CD4-positive, alpha-beta T cell treated with Interferon gamma for 1 hour (primary cell): ENCODE data around the gene VEZF1.
A peak's percentile ranks its signal among the peaks of the same experiment; 100 is the strongest.
"Not testable (repeated sequence)": the region's sequence is repeated elsewhere in the genome, so short reads cannot be mapped to it uniquely, and the experiment has no call there.

Experiments
- DNase-seq: peaks from one replicate; pipeline ENCODE4 v3.0.0-alpha.2; 2020

VEZF1 gene

DNA sequence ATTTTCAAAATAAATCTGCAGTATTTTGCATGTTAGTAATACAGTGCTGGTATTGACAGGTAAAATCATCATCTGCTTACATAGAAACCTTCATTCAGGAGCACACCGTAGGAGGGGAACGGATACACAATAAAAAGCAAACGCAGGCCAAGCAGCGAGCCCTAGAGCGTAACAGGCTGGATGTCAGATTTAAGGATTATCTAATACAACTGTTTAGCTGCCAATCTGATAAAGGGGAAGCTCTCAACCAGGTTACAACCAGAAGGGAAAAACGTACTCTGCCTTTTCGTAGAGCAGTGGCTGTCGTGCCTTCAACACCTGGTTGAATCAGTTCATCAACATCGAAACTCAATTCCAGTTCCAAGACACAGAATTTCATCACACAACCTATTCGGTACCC lies 16.5 kb downstream of the VEZF1 start:
- no peak for DNase-seq

DNA sequence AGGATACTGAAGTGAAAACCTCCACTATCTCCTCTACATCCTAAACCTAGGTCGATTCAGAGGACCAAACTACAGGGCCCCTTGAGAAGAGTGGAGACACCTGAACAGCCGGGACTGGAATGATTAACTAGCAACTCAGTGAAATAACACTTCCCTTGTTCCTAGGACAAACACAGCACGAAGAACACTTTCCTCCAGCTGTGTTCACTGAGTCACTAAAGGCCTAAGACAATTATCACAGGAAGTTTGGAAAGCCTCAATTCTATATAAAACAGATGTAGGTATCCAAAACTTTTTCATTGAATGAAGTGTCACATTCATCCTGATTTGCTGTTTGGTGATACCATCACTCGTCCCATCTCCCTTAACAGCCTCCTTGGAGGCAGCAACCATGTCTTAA lies 17.3 kb downstream of the VEZF1 start:
- DNase-seq: no peak

DNA sequence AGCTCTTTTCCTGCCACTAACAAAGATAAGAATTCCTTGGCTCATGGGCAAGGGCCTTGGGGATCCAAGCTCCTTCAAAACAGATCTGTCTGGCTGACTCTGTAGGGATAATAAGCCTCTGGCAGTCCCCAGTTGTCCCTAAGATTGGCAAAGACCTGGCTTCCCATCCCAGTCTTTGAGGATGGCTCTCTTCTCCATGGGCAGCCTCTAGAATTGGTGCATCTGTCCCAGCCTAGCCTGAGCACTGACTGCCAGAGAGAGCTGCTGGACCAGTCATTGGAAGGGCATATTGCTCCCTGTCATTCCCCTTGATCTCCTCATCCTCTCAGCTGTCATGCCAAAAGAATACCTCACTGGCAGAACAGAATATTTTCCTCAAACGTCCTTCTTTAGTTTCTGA lies 19.6 kb downstream of the VEZF1 start:
- no peak for DNase-seq

DNA sequence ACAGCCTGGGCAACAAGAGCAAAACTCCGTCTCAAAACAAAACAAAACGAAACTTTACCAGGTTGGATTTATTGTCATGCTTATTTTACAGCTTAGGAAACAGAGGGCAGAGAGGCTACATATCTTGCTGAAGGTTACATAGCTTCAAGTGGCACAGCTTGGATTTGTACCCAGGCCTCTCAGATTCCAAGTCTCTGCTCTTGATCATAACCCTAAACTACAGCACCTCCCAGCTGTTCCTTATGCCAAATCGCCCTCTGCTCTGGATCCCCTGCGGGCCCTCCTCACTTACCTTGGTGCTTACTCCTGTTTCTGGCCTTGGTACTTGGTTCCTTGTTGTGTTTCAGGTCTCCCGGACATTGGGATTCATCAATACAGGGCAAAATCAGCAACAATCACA lies 21.2 kb downstream of the VEZF1 start:
- no peak for DNase-seq

DNA sequence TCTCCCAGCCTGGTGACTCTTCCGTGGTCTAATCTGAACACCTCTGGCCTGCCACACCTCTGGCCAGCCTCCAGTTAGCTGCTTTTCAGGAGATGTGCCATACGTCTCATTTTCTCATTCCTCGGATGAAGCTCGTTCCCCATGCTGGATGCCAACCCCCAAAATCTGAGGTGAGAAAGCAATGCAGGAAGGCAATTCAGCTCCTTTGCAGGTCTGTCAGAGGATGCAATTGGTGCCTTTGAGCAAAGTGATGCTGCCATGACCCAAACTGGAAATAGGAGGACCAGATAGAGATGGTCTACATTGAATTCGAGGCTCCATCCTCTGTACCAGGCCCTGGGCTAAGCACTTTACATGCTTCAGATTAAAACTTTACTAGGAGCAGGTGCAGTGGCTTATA lies 21.8 kb downstream of the VEZF1 start:
- DNase-seq: no peak

DNA sequence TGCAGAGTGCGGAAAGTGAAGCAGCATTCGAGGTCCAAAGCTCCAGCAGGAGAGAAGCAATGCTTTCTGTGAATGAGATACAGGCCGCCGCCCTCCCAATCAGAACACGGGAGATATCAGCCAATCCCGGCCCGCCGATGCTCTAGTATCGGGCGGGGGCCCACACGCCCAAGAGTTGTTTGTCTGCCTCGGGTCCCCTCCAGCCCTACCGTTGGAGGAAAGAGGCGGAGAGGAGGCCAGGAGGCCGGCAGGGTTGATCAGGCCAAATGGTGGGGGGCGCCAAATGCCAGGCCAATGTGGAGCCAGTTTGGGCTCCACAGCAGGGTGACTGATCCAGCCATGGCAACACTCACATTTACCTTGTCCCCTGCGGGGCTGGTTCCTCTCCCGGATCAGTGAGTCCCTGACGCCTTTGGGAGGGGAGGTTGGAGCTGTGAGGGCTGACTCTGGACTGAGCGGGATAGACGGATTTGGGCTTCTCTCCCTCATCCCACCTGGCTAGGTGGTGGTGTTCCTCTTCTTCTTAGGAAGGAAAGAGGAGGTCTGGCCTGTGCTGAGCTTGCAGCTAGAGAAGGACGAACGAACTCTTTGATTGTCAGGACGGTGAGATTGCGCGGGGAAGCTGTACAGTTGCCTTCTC lies 22.4 kb downstream of the VEZF1 start:
- no peak for DNase-seq

DNA sequence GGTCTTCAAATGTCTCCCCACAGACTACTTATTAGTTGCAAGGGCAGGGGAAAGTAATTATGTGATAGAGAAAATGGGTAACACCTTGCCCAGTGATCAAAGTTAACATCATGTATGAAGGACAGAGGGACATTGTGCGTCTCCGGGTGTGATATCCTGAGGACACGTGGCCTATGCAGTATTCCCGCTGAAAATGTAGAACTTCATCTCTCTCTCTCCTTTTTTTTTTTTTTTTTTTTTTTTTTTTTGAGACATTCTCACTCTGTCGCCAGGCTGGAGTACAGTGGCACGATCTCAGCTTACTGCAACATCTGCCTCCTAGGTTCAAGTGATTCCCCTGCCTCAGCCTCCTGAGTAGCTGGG lies 24.9 kb downstream of the VEZF1 start:
- DNase-seq: no peak

DNA sequence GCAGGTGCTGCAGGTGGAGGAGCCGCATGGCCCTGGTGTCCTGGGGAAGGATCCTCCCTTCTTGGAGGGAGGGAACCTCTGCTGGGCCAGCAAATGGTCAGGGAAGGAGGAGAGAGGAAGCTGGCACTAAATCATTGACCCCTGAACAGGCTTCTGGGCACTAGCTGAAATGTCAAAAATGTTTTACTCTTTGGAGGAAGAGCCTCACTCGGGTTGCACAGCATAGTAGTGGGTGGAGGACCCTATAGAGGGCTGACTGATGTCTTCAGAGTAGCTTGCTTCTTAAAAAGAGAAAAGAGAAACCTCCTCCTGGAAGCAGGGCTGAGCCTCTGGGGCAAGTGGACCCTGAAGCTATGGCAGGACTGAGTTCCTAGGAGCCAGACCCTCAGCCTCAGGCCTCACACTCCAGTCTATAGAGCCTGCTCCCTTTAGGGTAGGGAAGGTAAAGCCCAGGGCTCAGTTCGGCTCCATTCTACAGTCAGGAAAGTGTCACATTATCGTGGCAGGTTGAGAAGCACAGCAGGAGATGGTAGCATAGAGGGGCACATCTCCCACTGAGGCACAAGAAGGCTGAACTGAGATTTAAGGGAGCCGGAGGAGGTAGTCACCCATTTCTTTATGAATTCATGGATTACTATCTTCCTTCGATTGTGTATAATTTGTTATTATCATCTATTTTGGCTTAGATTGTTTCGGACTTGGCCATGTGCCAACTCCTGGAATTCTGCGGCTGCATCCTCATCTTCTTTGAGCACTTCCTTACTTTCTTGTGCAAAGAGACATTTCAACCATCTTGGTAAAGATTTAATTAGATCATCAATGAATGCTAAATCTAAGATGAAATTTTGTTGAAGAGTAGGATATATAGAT lies 25.5 kb downstream of the VEZF1 start:
- no peak for DNase-seq

DNA sequence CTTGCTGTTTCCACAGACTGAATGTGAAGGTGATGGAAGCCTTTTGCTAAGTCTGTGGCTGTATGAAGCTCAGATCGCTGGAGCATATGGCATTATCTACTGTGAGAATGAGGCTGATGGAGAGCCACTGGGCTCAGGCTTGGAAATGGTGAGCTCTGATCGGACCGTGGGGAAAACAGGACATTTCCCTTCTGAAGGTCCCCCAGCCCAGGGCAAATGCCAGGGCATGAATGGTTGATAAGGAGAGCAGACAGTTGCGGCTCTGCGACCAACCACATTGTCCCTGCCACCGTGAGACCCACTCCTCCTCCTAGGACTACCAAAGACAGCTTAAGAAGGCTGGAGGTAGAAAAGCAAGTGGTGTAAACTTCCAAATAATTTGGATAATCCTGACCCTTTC lies 28.1 kb downstream of the VEZF1 start:
- no peak for DNase-seq

DNA sequence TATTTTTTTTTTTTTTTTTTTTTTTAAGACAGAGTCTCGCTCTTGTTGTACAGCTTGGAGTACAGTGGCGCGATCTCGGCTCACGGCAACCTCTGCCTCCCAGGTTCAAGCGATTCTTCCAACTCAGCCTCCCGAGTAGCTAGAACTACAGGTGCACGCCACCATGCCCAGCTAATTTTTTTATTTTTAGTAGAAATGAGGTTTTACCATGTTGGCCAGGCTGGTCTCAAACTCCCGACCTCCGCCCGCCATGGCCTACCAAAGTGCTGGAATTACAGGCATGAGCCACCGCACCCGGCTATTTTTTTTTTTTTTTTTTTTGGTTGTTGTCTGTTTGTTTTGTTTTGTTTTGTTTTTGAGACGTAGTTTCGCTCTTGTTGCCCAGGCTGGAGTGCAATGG lies 29.7 kb downstream of the VEZF1 start:
- DNase-seq: not testable (repeated sequence)

DNA sequence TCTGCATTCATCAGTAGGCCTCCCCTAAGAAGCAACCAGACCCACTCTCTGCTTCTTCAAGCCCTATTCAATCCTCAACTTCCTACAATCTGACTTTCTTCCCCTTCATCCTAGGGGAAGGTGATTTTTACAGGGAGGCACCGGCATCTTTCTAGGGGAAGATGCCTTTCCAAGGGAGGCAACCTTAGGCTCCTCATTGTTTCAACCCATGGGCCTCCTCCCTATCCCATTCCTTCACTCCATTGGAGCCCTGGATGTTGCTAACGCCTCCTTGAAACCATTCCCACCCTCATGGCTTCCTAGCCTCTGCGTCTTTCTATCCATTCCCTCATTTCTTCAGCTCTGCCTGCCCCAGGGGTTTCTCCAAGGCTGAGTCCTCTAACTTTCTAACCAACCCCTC lies 30.2 kb downstream of the VEZF1 start:
- no peak for DNase-seq

DNA sequence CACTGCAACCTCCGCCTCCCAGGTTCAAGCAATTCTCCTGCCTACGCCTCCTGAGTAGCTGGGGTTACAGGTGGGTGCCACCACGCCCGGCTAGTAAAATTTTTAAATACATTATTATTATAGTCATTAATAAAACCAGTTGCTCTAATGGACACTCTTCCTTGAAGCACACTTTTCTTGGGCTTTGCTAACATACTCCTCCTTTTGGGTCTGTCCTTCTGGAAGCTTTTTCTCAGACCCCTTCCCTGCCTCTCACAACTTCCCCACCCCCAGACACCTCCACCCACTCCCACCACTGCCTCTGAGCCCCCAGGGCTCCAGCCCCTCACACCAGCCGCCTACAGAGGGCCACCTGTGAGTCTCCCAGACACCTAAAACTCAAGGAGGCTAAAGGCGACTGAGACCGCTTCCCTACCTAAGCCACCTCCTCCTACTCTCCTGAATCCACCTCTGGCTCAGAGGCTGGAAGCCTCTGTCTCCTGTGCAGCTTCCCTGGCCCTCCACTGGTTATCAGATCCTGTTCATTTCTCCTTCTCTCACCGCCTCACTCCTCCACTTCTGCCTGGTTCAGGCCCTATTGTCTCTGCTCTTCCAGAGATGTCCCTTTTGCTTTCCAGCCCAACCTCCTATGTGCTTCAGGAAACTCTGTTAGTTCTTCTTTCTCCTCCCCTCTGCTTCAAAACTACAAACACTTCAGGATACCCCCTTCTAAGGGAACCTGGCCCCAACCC lies 30.8 kb downstream of the VEZF1 start:
- no peak for DNase-seq

DNA sequence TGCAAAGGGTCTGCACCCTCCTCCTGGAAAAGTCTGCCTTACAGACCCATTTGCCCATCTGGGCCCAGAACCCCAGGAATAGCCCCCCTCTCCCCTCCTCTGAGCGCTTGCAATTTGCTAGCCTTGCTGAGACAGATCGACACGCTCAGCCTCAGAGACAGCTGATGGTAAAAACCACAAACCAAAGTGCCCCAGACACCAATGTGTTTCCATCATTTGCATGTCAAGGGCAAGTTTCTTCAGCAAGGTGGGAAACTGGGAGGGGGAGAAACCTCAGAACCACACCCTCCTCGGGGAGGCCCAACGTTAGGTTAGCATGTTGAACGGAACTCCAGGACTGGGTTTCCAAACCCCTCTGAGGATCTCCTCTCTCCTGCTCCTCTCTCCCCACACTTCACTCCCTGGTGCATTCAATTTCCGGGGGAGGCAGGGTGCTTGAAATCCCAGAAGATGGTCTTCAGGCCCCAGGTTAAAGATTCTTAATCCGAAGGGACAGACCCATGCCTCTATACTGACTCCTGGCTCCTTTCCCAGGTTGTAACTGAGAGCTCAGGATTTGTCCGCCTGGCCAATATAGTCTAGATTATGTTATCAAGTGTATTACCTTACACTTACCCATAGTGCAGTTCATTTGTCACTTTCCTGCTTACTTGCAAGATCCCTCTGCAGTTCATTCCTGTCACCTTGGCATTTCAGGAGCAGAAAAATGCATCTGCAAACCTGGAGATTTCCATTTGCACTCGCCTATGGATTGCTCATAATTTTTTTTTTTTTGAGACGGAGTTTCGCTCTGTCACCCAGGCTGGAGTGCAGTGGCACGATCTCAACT lies 31.5 kb downstream of the VEZF1 start:
- peak; percentile 19 for DNase-seq

DNA sequence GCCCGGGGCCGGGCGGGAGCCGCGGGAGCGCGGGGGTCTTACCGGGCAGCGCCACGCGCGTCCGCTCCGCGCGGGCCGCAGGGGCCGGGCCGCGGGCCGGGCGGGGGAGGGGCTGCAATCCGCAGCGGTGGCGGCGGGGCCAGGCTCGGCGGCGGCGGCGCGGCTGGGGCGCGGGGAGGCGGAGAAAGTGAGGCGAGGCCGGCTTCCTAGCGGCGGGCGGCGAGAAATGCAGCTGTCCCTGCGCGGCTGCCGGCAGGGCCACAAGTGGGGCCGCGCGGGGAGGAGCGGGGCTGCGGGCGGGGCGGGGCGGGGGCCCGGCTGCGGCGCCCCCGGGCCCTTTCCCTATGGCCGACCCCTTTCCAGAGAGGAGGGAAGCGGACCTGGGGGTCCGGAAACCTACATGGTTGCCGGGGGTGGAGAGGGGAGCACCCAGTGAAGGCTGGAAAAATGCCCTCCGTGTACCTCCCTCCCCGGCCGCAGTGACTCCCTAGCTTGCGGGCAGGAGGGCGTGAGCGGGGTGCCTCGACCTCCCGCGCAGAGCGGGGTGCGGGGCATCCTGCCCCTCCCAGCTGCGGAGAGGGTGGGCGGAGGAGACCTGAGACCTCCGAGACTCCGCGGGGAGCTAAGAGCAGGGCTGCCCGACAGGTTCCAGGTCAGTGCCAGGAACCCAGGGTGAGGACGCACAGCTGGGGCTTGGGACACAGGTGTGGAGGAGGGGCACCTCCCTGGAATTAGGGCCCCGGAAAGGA lies 32.7 kb downstream of the VEZF1 start, which contains the start of gene CUEDC1:
Gene CUEDC1, minus strand, starts transcription at position 230 of the 749 bp plus-strand sequence. CDS start 69,848 bp downstream, outside the sequence.
- peak; percentile 56 for DNase-seq

DNA sequence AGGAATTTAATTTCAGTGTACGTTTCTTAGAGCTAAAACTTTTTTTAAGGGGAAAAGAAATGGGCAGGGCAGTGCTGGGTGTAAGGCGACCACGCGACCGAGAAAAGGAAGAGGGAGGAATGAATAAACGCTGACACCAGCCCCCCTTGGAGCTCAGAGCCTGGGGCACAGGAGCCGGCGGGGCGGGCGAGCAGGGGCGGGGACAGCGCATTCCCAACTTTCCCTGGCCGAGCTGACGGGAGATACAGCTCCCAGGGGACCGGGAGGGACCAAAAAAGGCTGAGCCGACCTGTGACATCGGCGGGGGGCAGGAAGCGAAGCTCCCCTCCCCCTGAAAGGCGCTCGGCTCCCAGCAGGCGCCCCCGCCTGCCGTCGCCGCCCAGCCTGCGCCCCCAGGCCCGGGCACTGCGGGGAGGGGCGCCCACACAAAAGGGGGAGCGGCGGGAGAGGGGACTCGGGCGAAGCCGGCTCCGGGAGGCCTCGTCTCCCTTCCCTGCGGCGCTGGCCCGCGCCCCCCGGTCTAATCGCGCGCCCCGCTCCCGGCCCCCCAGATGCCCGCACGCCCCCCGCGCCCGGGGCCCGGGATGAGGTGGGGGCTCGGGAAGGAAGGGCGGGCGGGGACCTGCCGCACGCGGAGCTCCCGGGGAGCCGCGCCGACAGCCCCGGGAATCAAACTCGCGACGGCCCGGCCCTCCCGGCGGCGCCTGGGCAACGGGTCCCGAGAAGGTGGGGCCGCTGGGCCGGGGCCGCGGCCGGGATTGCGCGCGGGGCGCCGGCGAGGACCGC lies 33.5 kb downstream of the VEZF1 start:
- DNase-seq: no peak

DNA sequence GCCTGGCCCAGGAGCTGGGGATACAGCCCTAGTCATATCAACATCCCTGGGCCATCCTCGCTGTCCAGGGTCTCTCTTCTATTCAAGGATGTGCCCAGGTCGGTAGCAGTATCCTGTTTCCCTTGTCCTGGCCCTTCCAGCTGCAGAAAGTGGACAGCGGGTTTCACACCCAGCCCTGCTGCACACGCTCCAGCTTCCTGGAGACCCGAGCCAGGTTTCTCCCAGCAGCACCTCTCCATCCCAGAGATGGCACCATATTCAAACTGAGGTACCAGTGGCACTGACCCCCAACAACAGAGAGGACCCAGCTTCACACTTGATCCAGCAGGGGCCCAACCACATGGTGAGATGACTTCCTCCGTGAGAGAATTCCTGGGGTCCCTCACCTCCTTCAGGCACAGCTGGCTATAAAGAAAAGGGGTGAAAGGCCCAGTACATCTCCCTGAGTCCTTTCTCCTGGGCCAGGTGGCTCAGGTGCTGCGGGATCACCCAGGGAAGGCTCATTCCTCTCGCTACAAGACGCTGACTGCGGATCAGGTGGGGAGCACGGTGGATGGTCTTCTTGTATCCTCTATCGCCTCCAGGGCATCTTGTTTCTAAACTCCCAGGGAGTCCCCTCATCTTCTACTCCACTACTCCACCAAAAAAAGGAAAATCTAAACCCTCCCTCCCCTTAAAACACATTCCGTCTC lies 34.2 kb downstream of the VEZF1 start:
- no peak for DNase-seq

DNA sequence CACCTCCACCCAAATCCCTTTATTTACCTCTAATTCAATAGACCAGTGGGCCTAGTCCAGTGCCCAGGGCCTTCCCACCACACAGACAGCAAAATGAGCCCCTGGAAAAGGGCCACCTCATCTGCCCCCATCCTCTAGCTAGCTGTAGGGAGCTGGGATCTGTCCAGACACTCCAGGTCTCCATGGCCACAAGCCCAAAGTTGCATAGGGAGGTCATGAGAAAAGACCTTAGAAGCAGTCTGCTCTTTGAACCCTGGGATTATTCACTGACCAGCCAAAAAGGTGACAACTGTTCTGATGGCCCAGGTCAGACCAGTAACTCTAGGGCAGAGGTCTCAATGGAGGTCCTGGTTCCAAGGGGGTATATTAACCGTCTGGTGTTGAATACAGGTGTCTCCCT lies 34.8 kb downstream of the VEZF1 start:
- DNase-seq: no peak

DNA sequence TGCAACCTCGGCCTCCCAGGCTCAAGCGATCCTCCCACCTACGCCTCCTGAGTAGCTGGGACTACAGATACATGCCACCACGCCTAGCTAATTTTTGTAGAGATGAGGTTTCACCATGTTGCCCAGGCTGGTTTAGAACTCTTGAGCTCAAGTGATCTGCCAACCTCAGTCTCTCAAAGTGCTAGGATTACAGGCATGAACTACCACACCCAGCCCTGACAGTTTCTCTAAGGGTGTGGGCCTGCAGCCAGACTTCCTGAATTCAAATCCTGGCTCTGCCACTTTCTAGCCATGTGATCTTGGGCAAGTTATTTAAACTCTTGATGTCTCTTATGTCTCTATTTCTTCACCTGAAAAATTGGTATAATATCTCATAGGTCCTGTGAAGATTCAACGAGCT lies 38.4 kb downstream of the VEZF1 start:
- DNase-seq: no peak

DNA sequence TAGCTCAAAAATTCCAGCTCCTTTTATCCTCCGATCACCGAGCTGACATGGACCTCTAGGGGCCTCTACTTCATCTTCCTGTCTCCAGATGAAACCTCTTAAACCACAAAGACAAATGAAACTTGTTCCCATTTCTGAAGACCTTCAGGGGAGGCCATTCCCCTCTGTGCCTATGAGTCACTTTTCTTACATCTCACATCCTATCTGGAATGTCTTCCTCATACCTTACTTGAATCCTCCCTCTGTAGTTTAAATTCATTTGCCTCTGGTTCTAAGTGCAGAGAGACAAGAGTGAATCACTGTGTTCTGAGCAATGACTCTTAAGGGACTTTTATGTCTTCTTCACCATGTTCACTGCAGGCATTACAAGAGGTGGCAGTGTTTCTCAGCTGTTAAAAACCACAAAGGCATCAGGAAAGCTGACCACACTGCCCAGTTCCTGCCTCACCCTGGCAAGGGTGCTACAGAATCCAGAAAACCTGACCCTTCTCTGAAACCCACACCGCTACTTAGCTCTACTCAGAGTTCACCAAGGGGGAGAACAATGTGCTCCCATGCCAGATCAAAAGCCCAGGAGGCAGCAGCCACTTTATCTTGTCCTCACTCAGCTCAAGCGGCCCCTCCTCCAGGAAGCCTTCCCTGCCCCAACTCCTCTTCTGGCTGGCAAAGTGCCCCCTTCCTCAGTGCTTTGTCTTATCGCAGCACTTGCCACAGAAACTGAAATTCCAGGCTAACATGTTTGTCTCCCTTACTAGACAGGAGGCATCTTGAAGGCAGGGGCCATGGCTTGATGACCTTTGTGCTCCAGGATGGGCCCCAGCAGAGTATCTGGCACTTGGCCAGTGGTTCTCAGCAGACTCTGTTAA lies 39.3 kb downstream of the VEZF1 start:
- peak; percentile 11 for DNase-seq

DNA sequence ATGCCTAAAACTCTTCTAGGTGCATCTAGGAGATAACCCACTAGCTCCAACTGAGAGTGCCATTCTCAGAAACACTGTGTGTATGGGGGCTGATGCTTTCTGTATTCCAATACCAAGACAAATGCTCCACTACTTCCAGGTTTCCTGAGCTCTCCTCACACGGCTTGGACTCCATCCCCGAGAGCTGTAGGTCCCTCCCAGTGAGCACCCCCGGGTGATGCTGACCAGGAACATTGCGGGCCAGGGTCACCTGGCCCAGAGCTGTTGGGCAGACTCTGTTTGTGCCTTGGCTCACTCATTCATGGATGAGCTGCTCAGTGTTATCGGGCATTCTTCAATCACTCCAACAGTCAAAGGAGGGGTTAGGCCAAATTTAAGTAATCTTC lies 39.9 kb downstream of the VEZF1 start:
- DNase-seq: no peak
